Measurements from ENCODE around the gene ATP6AP2. TPM values are rescaled to one million over a fixed set of nuclear protein-coding genes. Genes with fewer than 3 reads are reported as not detected.
A peak's percentile ranks its signal among the peaks of the same experiment; 100 is the strongest.

ATP6AP2 gene
- 42.5 TPM for total RNA-seq
- long read RNA-seq, transcript ATP6AP2-217 (9 exons, 2,337 nt) = major isoform, 70 of 75 reads
- long read RNA-seq, partial matches to known transcripts = 1 of 75 reads
- long read RNA-seq, other reads (novel, unspliced or antisense) = 1 of 75 reads

GRCh38 chrX:40580537-40581335 lies at the start of gene ATP6AP2:
ATP6AP2 (plus strand) TSS chrX:40580970; CDS start chrX:40581066, 96 bp downstream.
- TF ChIP-seq CTCF (IDR thresholded peaks at IDR 0.05; ENCODE audit: borderline replicate concordance) = no peak
- peak; percentile 88 for DNase-seq
- intact Hi-C loops (cut with micrococcal nuclease) = no loop called here
- no peaks in the 10 kb centered on the region for H3K27me3 ChIP-seq (ENCODE audit: low read depth)
- H3K36me3 ChIP-seq = no peaks in the 10 kb centered on the region
- peak within 1 kb of the TSS; percentile 89 for H3K27ac ChIP-seq (replicated peaks)
- no peaks in the 10 kb centered on the region for H3K9me3 ChIP-seq (replicated peaks)
- H3K4me1 ChIP-seq = peaks cover 24% of the 10 kb centered on the region
- H3K4me3 ChIP-seq = peak within 1 kb of the TSS; percentile 87

- H3K36me3 ChIP-seq = no peaks in the 10 kb centered on the region
- H3K27me3 ChIP-seq (ENCODE audit: low read depth) = no peaks in the 10 kb centered on the region
- intact Hi-C loops (cut with micrococcal nuclease) = no loop called here
- no peak overlapping the region for H3K27ac ChIP-seq (replicated peaks)
- H3K4me1 ChIP-seq = peaks cover under 1% of the 10 kb centered on the region
- DNase-seq = no peak
- H3K4me3 ChIP-seq = no peak overlapping the region
- no peaks in the 10 kb centered on the region for H3K9me3 ChIP-seq (replicated peaks)
- TF ChIP-seq CTCF (IDR thresholded peaks at IDR 0.05; ENCODE audit: borderline replicate concordance) = no peak
Measured at GRCh38 chrX:40531056-40531826, 49.5 kb upstream of the ATP6AP2 start.

- H3K4me3 ChIP-seq = no peak overlapping the region
- no peak for TF ChIP-seq CTCF (IDR thresholded peaks at IDR 0.05; ENCODE audit: borderline replicate concordance)
- no peak overlapping the region for H3K27ac ChIP-seq (replicated peaks)
- intact Hi-C loops (cut with micrococcal nuclease) = no loop called here
- H3K9me3 ChIP-seq (replicated peaks) = no peaks in the 10 kb centered on the region
- H3K27me3 ChIP-seq (ENCODE audit: low read depth) = no peaks in the 10 kb centered on the region
- DNase-seq = no peak
- H3K4me1 ChIP-seq = peaks cover 3% of the 10 kb centered on the region
- no peaks in the 10 kb centered on the region for H3K36me3 ChIP-seq
Measured at GRCh38 chrX:40537310-40537709, 43.5 kb upstream of the ATP6AP2 start.

- intact Hi-C loops (cut with micrococcal nuclease) = no loop called here
- Histone ChIP-seq H3K36me3 (no peaks in the 10 kb centered on the region), H3K27me3 (ENCODE audit: low read depth) (no peaks in the 10 kb centered on the region), H3K27ac (replicated peaks) (no peak overlapping the region), H3K4me1 (peaks cover 3% of the 10 kb centered on the region), H3K9me3 (replicated peaks) (no peaks in the 10 kb centered on the region), H3K4me3 (no peak overlapping the region)
- no peak for DNase-seq
- TF ChIP-seq CTCF (IDR thresholded peaks at IDR 0.05; ENCODE audit: borderline replicate concordance) = no peak
Measured at GRCh38 chrX:40538406-40538805, 42.4 kb upstream of the ATP6AP2 start.

GRCh38 chrX:40539214-40540142 lies 41.3 kb upstream of the ATP6AP2 start:
- Histone ChIP-seq H3K27ac (replicated peaks) (peak overlapping the region; percentile 42), H3K4me1 (peaks cover 3% of the 10 kb centered on the region), H3K9me3 (replicated peaks) (no peaks in the 10 kb centered on the region), H3K4me3 (no peak overlapping the region), H3K36me3 (no peaks in the 10 kb centered on the region), H3K27me3 (ENCODE audit: low read depth) (no peaks in the 10 kb centered on the region)
- DNase-seq = peak; percentile 23
- TF ChIP-seq CTCF (IDR thresholded peaks at IDR 0.05; ENCODE audit: borderline replicate concordance) = no peak
- intact Hi-C loops (cut with micrococcal nuclease) = loop anchor here (10.0 kb wide), 1 partner anchor 115 kb away; no protein-coding TSS in a partner anchor
